ENCODE results near the gene RESP18.

DNA sequence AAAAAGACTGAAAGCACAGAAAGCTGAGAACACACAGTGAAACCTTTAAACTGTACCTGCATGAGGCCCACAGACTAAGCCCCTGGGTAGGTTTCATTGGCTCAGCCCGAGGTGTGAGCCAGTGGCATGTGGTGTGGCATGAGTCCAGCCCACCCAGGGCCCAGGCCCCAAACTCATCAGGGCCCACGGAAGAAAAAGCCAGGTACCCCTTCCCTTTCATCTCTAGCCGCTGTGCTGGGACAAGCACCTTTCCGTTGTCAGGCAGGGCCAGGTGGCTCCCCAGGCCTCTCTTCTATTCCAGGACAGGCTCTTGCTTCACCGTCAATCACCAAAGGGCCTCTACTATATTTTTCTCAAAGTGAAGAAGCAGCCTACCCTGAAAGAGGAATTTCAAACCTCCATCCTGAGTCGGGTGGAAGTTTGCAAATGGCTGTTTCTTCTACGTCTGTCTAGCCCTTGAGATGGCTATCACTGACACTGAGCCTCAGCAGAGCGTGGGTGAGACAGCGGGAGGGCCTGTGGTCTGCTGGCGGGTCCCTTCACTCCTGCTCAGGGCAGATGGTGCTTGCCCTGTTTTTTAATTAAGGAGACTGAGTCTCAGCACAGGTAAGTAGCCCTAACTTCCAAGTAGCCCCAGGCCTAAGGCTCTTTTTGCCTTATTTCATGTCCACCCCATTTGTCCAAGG lies 44.8 kb downstream of the RESP18 start:
- TF ChIP-seq, protein P1, sequence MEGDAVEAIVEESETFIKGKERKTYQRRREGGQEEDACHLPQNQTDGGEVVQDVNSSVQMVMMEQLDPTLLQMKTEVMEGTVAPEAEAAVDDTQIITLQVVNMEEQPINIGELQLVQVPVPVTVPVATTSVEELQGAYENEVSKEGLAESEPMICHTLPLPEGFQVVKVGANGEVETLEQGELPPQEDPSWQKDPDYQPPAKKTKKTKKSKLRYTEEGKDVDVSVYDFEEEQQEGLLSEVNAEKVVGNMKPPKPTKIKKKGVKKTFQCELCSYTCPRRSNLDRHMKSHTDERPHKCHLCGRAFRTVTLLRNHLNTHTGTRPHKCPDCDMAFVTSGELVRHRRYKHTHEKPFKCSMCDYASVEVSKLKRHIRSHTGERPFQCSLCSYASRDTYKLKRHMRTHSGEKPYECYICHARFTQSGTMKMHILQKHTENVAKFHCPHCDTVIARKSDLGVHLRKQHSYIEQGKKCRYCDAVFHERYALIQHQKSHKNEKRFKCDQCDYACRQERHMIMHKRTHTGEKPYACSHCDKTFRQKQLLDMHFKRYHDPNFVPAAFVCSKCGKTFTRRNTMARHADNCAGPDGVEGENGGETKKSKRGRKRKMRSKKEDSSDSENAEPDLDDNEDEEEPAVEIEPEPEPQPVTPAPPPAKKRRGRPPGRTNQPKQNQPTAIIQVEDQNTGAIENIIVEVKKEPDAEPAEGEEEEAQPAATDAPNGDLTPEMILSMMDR (IDR thresholded peaks at IDR 0.05) = no peak
- no peak for TF ChIP-seq EP300 (IDR thresholded peaks at IDR 0.05)

Measured in ovary (tissue), 3 donors.